GM18951 (cell line): ENCODE data around the gene DOCK10.

ENCODE experiments used
- POLR2A ChIP-seq: IDR thresholded peaks from 4 replicates; pipeline ENCODE4 v1.6.1; 2011; ENCODE audit warnings: mild to moderate bottlenecking; ENCODE audit not compliant: insufficient read length, insufficient read depth; ENCODE audit errors: extremely low read depth
- in situ Hi-C: fragments of 300-500 bp; cut with MboI; formaldehyde crosslinking; loops from one replicate; pipeline ENCODE4 v1.12.0; 2022; ENCODE audit warnings: low sequenced_read_pairs, mixed read lengths, inconsistent platforms; ENCODE audit not compliant: unreplicated experiment

The DOCK10 gene

GRCh38 chr2:224780823-224781222 lies 261.4 kb downstream of the DOCK10 start:
- in situ Hi-C loops: no loop called here
- no peak for TF ChIP-seq POLR2A

DNA sequence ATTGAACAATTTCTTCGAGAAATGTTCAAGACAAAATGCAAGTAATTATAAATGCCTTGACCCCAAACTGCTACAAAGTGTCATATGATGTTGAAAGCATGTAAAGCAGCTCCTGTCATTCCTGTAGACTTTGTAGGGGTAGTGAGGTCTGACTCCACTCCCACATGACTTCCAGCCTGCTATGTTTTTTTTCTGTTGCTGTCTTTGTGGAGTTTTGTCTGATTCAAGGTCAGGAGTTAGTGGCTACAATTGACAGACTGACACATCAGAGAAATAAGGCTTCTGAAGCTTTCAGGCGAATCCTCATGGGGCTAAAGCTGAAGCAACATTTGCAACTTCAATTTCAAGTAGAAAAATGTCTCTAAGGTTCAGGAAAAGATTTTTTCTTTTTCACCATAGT lies 262.2 kb downstream of the DOCK10 start:
- in situ Hi-C loops: no loop called here
- no peak for TF ChIP-seq POLR2A

- in situ Hi-C loops: loop anchor here (10.0 kb wide), 1 partner anchor 424 kb away; no protein-coding TSS in a partner anchor
- no peak for TF ChIP-seq POLR2A
Measured at GRCh38 chr2:224778474-224778877, 263.8 kb downstream of the DOCK10 start.

- in situ Hi-C loops: loop anchor here (10.0 kb wide), 1 partner anchor 423 kb away; no protein-coding TSS in a partner anchor
- no peak for TF ChIP-seq POLR2A
Measured at GRCh38 chr2:224777559-224777930, 264.7 kb downstream of the DOCK10 start.

DNA sequence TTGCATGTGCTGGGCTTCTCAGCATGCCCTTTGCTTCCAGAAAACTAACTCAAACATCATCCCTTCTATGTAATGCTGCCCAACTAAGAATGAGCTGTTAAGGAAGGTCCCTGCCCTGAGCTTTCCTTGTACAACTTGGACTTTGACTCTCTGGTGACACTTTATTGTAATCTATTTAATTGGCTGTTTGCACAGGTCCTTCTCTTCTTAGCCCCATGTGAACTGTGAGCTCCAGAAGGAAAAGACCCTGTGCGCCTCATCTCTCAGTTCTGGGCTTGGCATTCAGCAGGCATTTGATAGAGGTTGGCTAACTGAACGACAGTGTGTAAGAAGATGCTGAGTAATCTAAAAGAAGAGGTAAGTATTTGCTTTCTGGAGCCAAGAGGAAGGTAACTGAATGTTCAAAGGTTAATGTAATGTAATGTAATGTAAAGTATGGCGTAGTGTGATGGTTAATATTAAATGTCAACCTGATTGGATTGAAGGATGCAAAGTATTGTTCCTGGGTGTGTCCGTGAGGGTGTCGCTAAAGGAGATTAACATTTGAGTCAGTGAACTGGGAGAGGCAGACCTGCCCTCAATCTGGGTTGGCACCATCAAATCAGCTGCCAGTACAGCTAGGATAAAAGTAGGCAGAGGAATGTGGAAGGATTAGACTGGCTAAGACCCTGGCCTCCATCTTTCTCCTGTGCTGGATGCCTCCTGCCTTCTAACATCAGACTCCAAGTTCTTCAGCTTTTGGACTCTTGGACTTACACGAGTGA lies 265.3 kb downstream of the DOCK10 start:
- no peak for TF ChIP-seq POLR2A
- in situ Hi-C loops: loop anchor here (10.0 kb wide), 1 partner anchor 422 kb away; no protein-coding TSS in a partner anchor

GRCh38 chr2:224775647-224776046 lies 266.6 kb downstream of the DOCK10 start:
- TF ChIP-seq POLR2A: no peak

DNA sequence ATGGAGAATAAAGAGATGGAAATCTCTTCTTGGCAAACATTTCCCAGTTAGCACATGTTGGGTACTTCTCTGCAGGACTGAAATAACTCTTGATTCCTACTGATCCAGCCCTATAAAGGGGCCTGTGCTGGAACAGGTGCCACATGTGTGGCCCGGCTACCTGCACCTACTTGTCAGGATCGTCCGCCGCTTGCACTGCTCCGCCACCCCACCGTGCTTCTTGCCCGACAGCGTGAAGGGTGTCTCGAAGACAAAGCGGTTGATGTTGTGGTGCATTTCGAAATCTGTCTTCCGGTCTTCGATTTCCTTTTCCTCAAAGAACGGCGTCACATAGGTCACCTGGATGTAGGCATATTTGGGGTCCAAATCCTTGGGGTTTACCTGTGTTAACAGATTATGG lies 267.5 kb downstream of the DOCK10 start:
- no peak for TF ChIP-seq POLR2A
- in situ Hi-C loops: loop anchor here (10.0 kb wide), 1 partner anchor 420 kb away; no protein-coding TSS in a partner anchor

More at GRCh38 chr2:224775647-224776046, 266.6 kb downstream of the DOCK10 start:
- in situ Hi-C loops: loop anchor here (10.0 kb wide), 1 partner anchor 421 kb away; no protein-coding TSS in a partner anchor

- TF ChIP-seq POLR2A: no peak
- in situ Hi-C loops: loop anchor here (10.0 kb wide), 1 partner anchor 418 kb away; no protein-coding TSS in a partner anchor
Measured at GRCh38 chr2:224772494-224772893, 269.8 kb downstream of the DOCK10 start.

GRCh38 chr2:224769489-224769888 lies 272.8 kb downstream of the DOCK10 start:
- TF ChIP-seq POLR2A: no peak
- in situ Hi-C loops: no loop called here

- TF ChIP-seq POLR2A: no peak
- in situ Hi-C loops: no loop called here
Measured at GRCh38 chr2:224764565-224765236, 277.6 kb downstream of the DOCK10 start.

- TF ChIP-seq POLR2A: no peak
- in situ Hi-C loops: no loop called here
Measured at GRCh38 chr2:224757934-224758548, 284.2 kb downstream of the DOCK10 start.

- no peak for TF ChIP-seq POLR2A
Measured at GRCh38 chr2:224753743-224754540, 288.3 kb downstream of the DOCK10 start.

More at GRCh38 chr2:224753743-224754540, 288.3 kb downstream of the DOCK10 start:
- in situ Hi-C loops: no loop called here
